Stimulated activated CD8-positive, alpha-beta memory T cell treated with anti-CD3 and anti-CD28 coated beads, Interleukin-15, amount 100 ng/mL, for 4 hours (primary cell): ENCODE measurements around the gene EREG.
"Not testable (repeated sequence)": the region's sequence is repeated elsewhere in the genome, so short reads cannot be mapped to it uniquely, and the experiment has no call there.

Experiments used
- DNase-seq, 2 donors: peaks; one replicate each; pipeline ENCODE4 v3.0.0-alpha.2; 2020; ENCODE audit warnings: low read depth in 2 of 2

Gene EREG

DNA sequence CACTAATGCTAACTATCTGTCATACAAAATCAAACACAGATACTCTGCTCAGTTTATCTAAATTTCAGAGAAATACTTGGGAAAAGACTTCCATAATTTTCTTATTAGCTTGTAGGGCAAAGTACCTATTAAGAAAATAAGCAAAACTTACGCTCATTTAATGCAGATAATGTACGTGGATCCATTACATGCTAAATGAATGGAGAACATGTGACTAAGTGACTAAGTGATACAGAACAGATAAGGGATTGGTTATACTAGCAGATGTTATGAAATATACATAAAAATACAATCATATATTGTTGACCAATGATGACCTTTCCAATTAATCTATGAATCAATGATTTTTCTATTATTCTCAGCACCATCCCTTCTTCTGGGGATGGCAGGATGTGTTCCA is 25.7 kb downstream of the EREG start:
- no peak for DNase-seq

GRCh38 chr4:74391346-74391745 is 26.4 kb downstream of the EREG start:
- no peak for DNase-seq

DNA sequence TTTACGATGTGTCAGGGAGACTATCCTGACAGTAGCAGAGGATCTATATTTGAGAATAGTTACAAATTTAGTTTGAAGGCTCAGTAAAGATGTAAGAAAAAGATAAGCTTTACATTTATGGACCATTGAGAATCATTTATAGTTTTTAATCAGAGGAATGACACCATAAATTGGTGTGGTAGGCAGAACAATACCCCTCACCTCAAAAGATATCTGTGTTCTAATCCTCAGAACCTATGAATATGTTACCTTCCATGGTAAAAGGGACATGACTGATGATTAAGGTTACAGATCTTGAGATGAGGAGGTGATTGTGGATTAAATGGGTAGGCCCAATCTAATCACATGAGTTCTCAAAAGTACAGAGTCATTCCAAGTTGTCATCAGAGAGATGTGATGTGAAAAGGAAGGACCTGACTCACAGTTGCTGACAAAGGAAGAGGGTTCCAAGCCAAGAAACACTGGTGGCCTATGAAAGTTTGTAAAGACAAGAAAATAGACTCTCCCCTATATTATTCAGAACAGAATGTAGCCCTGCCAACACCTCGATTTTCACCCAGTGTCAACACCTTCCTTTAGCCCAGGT is 27.0 kb downstream of the EREG start:
- no peak for DNase-seq

- DNase-seq: no peak
Observed at GRCh38 chr4:74394476-74395136, 29.7 kb downstream of the EREG start.

DNA sequence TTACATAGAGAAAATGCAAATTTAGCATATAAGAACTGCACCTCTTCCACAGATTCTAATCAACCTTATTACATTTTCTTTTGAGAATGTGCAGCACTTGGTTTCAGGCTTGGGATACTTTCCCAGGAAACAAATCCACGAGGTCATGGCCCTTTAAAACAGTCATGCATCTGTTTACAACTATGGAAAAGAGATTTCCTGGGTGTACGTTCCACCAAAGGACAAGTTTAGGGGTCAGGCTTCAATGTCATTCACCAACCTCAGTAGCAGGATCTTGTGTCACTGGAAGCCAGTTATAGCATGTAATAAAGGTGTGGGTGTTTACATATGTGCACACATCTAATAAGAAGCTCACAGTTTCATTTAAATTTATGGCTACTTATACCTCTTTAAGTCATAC is 30.7 kb downstream of the EREG start:
- DNase-seq: no peak

DNA sequence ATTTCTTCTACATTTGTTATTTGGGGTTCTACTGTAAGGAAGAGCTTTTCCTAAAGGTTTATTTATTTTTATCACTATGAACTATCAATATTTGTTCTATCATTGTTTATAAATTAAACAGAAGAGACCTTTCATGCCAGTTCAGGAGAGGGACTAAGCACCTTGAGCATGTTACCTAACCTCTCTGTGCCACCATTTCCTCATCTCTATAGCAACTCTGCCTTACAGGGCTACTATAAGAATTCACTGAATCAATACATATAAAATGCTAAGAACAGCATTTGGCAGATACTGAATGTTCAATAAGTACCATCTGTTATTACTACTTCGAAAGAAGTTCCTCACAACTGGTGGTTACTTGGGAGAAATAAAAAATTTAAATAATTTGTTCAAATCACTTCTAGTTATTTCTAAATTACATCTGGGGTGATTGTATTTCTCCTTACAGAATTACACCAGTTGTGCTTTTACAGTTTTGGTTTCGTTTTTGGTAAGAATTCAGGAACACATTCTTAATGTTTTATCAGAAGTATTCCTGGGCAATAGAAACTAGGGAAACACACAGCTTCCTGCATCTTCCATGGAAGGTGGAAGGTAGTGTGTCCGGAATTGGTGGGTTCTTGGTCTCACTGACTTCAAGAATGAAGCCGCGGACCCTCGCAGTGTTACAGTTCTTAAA is 32.9 kb downstream of the EREG start:
- DNase-seq: no peak

GRCh38 chr4:74398894-74399589 is 34.1 kb downstream of the EREG start:
- DNase-seq: not testable (repeated sequence)

- no peak for DNase-seq
Observed at GRCh38 chr4:74400395-74400794, 35.5 kb downstream of the EREG start.

DNA sequence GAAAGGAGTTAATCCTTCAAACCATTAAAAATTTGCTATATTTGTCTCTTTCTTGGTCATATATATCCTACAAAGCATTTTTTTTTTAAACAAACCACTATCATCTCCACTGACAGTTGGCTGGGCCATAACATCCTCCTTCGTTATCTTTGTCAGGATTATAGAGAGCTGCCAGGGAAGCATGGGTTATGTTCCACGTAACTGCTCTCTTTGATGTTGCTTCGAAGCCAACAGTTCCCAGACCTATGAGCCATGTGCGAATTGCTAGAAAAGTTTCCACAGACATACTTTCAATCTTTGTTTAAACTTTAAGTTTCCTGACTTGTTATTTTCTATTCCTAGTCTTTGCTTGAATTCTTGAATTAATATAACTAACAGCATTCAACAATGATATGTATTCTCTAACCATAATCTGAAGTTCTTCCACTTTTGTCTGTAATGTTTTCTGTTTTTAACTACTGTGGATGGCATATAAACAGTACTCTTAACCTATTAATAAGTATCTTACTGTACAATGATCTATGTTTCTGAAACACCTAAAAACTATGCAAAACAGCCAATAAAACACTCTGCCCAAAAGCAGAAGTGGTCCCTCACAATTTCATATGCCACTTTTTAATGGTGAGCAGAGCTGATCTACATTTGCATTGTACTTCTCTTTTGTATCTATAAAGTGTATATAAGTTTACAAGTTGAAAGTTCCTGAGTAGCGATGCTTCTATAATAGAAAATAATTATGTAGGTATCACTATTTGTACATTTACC is 37.9 kb downstream of the EREG start:
- no peak for DNase-seq

- DNase-seq: no peak
Observed at GRCh38 chr4:74407891-74408290, 42.9 kb downstream of the EREG start.

- DNase-seq: no peak
Observed at GRCh38 chr4:74408639-74409038, 43.7 kb downstream of the EREG start.

DNA sequence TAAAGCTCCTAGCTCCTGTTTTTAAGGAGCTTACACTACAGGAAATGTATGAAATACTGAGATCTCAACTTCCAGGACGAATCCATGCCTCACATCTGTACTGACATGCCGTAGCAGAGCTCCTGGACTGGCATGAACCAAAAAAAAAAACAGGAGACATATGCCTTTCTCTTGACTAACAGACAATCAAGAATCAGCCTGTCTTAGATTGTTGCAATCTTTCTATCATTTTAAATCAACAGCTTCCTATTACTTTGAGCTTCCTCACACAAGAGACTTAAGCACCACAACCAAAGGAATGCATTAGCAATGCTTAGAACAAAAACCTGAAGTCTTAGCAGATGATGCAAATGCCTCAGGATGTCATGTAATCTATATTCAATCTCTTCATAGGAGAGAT is 45.3 kb downstream of the EREG start:
- no peak for DNase-seq

DNA sequence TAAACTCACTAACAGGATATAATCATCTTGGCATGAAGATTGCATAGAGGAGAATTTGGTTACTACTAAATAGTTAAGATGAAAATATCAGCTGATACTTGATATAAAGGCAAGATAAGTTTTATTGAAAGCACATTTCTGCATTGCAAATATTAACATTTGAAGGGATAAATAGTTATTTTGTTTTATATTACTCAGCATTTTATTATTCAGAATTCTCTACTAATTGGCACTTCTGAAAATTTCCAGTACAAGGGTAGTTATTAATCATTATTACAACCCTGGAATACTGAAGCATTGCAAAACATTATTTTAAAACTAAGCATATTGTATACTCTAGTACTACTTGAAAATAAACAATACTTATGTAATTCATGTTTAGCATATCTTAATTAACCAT is 47.3 kb downstream of the EREG start:
- no peak for DNase-seq

DNA sequence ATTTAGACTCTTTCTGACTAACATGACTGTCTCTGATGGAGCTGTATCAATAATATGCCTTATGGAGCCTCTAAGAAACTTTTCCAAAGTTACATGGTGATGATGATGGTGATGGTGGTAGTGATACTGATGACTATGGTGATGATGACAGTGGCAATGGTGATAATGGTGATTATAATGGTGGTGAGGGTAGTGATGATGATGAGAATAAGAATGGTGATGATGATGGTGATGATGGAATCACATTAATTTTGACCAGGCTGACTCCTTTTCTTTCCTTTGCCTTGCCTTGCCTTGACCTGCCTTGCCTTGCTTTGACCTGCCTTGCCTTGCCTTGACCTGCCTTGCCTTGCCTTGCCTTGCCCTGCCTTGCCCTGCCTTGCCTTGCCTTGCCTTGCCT is 48.3 kb downstream of the EREG start:
- no peak for DNase-seq

DNA sequence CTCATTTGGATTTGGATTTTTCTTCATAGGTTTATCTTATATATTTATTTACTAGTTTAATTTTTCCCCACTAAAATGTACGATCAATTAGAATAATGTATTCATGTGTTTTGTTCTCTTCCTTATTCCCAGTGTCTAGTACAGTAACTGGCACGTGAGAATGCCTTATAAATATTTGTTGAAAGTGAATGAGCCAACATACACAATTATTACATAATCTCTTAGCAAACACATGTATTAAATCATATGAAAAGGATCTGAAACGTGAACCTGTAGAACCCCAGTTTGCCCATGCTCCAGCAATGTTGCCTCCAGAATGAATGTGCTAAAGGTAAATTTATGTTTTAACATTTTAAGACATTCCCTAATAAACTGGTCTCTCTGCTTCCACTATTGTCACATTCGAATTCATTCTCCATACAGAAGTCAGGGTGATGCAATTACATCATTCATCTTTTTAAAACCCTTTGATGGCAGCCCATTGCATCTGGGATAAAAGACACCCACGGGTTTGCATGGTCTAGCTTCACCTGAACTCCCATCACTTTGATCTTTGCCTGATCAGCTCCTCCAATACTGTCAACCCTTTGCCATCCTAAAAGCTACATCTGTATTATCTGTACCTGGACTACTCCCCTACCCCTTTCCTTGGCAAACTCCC is 49.3 kb downstream of the EREG start:
- no peak for DNase-seq

- DNase-seq: no peak
Observed at GRCh38 chr4:74415602-74416300, 50.8 kb downstream of the EREG start.

DNA sequence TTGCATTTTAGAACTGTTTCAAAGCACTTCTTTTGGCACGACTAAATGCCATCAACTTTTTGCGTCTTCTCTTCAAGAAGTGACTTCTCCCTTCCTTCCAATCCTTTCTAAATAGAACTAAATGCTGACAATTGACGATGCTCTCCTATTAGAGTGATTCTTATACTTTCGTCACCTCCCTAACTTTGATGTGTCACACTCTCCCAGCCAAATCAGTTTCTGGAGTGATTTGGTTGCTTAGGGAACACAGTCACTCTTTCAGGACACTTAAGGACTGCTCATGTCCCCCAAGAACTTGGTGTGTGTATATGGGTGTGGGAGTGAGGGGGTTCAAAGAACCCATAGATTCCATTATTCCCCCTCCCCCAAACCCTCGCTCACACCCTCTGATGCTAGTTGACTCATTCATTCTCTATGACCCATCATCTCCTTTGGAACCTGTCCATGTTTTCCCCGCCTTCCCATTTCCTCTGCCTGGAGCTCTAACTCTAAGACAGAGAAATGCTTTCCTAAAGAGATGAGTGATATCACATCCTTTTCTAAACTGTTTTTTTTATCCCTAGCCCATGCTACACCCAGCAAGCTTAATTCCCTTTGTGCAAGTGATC is 53.2 kb downstream of the EREG start:
- no peak for DNase-seq

GRCh38 chr4:74420863-74421262 is 55.9 kb downstream of the EREG start:
- no peak for DNase-seq

DNA sequence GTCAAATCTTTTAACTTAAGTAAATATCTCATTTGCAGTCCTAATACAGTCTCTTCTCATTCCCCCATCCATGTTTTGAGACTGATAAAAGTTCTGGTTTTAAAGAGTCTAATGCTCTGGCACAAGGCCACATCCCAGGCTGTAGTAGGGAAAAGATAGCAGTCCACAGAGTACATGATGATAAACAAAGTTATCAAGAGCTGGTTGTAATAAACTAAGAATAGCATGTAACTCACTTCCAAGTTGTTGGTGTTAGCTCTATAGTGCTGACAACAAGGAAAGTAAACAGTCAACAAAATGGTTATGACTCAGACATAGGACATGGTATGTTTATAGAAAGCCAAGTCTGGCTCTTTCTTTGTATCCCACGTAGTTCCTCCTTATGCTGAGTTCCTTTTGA is 58.2 kb downstream of the EREG start:
- DNase-seq: no peak

GRCh38 chr4:74424111-74424510 is 59.2 kb downstream of the EREG start:
- DNase-seq: no peak
